ENCODE data around the gene BTG3. TPM values are rescaled to one million over a fixed set of nuclear protein-coding genes. Genes with fewer than 3 reads are reported as not detected.

Gene BTG3
- total RNA-seq, 1 experiment from 2014 or later: 57.0 TPM

DNA sequence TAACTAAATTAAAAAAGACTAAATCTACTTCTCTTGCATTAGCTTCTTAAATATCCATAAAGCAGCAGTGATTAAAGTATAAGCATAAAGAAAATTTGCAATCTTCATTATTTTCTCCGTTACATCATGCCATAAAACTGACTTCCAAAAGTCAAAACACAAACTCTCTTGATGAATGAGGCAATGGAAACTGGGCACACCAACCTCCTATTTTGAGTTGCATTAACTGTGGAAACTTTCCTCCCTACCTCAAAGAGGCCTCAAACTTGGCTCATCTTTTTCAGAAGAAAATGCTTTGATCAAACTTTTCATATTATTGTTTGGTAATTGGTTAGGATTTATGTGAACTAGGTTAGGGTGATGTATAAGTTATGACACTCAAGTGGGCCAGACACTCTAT, 4.1 kb upstream of the BTG3 start:
- no peak overlapping the region for H3K4me3 Mint-ChIP-seq (ENCODE audit: unreplicated experiment)
- ChIA-PET POLR2A (no interaction called here), CTCF (interaction anchor here (0.6 kb wide), 1 partner anchor 231 kb away, joined by 4 read pairs; no protein-coding TSS in a partner anchor)
- H3K27me3 Mint-ChIP-seq (ENCODE audit: insufficient read depth, unreplicated experiment): no peaks in the 10 kb centered on the region
- H3K36me3 Mint-ChIP-seq (ENCODE audit: insufficient read depth, unreplicated experiment): no peaks in the 10 kb centered on the region
- intact Hi-C loops (cut with micrococcal nuclease): no loop called here
- no peak overlapping the region for H3K27ac Mint-ChIP-seq (ENCODE audit: low read depth, unreplicated experiment)
- no peak for DNase-seq (ENCODE audit: unreplicated experiment)
- TF ChIP-seq, protein P1, sequence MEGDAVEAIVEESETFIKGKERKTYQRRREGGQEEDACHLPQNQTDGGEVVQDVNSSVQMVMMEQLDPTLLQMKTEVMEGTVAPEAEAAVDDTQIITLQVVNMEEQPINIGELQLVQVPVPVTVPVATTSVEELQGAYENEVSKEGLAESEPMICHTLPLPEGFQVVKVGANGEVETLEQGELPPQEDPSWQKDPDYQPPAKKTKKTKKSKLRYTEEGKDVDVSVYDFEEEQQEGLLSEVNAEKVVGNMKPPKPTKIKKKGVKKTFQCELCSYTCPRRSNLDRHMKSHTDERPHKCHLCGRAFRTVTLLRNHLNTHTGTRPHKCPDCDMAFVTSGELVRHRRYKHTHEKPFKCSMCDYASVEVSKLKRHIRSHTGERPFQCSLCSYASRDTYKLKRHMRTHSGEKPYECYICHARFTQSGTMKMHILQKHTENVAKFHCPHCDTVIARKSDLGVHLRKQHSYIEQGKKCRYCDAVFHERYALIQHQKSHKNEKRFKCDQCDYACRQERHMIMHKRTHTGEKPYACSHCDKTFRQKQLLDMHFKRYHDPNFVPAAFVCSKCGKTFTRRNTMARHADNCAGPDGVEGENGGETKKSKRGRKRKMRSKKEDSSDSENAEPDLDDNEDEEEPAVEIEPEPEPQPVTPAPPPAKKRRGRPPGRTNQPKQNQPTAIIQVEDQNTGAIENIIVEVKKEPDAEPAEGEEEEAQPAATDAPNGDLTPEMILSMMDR (IDR thresholded peaks at IDR 0.05; ENCODE audit: unreplicated experiment): no peak
- no TSS peak for BruUV-seq (replicated peaks)
- no peaks in the 10 kb centered on the region for H3K4me1 Mint-ChIP-seq (ENCODE audit: insufficient read depth, unreplicated experiment)
- H3K9me3 Mint-ChIP-seq (ENCODE audit: unreplicated experiment): no peaks in the 10 kb centered on the region

DNA sequence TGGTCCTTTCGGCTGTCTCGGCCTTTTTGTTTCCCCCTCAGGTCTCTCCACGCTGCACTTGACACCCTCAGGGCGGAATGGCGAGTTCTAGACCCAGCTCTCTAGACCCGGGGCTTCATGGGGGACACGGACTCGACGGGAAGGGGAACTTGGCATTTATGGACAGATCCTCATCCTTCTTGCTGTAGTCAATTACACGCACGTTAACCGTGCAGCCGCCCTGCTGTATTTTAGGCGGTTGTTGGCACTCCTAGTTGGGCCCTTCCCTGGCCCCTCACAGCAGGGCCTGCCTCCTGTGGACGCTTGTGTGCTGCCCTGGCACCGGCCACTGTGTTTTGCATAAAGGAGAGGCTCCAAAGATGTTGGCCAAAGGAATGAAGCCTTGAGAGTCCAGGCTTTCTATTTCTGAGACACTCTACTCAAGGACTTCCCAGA, 558 bp upstream of the BTG3 start:
- Mint-ChIP-seq H3K27me3 (ENCODE audit: insufficient read depth, unreplicated experiment) (no peaks in the 10 kb centered on the region), H3K36me3 (ENCODE audit: insufficient read depth, unreplicated experiment) (peaks cover 14% of the 10 kb centered on the region), H3K4me1 (ENCODE audit: insufficient read depth, unreplicated experiment) (peaks cover 10% of the 10 kb centered on the region), H3K4me3 (ENCODE audit: unreplicated experiment) (peak overlapping the region; percentile 89), H3K27ac (ENCODE audit: low read depth, unreplicated experiment) (no peak overlapping the region), H3K9me3 (ENCODE audit: unreplicated experiment) (no peaks in the 10 kb centered on the region)
- intact Hi-C loops (cut with micrococcal nuclease): no loop called here
- TF ChIP-seq, protein P1 (IDR thresholded peaks at IDR 0.05; ENCODE audit: unreplicated experiment): no peak
- ChIA-PET CTCF (interaction anchor here (0.6 kb wide), 1 partner anchor 300 kb away, joined by 3 read pairs; no protein-coding TSS in a partner anchor), POLR2A (interaction anchor here (0.5 to 2.7 kb wide), 6 partner anchors 10 to 667 kb away, joined by 3 to 19 read pairs (median 3); no protein-coding TSS in a partner anchor)
- no peak for DNase-seq (ENCODE audit: unreplicated experiment)
- BruUV-seq (replicated peaks): no TSS peak

DNA sequence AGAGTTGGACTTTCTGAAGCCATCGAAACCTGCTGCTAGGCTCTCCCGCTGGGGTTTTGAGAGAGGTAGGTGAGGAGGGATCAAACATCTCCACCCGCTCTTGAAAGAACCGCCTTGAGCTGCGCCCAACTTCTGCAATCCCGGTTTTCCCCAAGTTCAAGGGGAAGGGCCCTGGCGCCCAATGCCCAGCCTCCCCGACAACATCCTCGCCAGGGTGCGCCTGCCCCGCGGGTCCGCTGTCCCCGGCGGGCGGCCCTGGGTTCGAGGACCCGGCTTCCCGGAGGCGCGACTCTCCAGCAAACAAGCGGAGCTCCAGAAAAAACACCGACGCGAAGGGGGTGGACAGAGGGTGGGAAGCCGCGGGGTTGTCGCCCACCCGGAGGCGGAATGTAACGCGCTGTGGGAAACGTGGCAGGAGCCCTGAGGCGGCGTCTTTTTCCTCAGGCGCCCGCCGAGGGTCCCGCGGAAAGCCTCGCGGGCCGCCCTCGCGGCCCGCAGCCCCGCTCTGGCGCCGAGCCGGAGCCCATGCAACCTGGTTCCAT, 607 bp downstream of the BTG3 start:
- intact Hi-C loops (cut with micrococcal nuclease): no loop called here
- peak overlapping the region; percentile 89 for H3K4me3 Mint-ChIP-seq (ENCODE audit: unreplicated experiment)
- ChIA-PET POLR2A (interaction anchor here (0.8 to 4.0 kb wide), 18 partner anchors 9 to 312 kb away, joined by 3 to 19 read pairs (median 6); partner anchors contain the start of gene C21orf91), CTCF (interaction anchor here (0.6 to 1.5 kb wide), 2 partner anchors 11 to 226 kb away, joined by 3 to 6 read pairs; no protein-coding TSS in a partner anchor)
- H3K9me3 Mint-ChIP-seq (ENCODE audit: unreplicated experiment): no peaks in the 10 kb centered on the region
- peak overlapping the region; percentile 93 for H3K27ac Mint-ChIP-seq (ENCODE audit: low read depth, unreplicated experiment)
- peaks cover 25% of the 10 kb centered on the region for H3K36me3 Mint-ChIP-seq (ENCODE audit: insufficient read depth, unreplicated experiment)
- no peaks in the 10 kb centered on the region for H3K27me3 Mint-ChIP-seq (ENCODE audit: insufficient read depth, unreplicated experiment)
- peak; percentile 75 for DNase-seq (ENCODE audit: unreplicated experiment)
- H3K4me1 Mint-ChIP-seq (ENCODE audit: insufficient read depth, unreplicated experiment): peaks cover 10% of the 10 kb centered on the region
- TF ChIP-seq, protein P1 (IDR thresholded peaks at IDR 0.05; ENCODE audit: unreplicated experiment): no peak
- BruUV-seq (replicated peaks): no TSS peak

DNA sequence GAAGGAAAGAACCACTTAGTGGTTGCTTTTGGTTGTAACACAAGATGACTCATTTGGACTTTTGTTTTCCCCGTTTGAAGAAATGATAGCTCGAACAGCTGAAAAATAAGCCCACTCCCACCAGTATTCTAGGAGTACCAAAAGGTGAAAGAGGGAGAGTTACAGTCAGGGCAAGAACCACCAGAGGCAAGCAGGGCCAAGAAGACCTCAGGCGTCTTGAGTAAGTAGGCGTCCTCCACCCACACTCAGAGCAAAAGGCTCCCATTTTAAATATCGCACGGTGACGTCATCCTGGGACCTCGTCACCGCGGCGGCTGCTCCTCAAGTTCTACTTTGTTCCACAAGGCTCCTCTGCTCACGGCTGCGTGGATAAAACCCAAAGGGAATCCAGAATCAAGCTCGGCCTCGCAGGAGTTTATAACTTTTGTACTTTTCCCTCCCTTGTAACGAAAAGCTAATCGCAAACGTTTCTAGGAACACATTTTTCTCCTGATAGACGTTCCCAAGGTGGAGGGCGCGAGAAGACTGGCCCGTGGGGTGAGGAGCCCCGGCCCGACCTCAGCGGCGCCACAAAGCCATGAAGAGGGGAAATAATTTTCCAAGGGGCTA, 1.2 kb downstream of the BTG3 start:
- TF ChIP-seq, protein P1 (IDR thresholded peaks at IDR 0.05; ENCODE audit: unreplicated experiment): no peak
- H3K4me3 Mint-ChIP-seq (ENCODE audit: unreplicated experiment): peak overlapping the region; percentile 89
- no peaks in the 10 kb centered on the region for H3K27me3 Mint-ChIP-seq (ENCODE audit: insufficient read depth, unreplicated experiment)
- TSS peak; percentile 95 for BruUV-seq (replicated peaks)
- CTCF ChIA-PET: interaction anchor here (0.6 to 1.7 kb wide), 7 partner anchors 9 to 225 kb away, joined by 3 to 6 read pairs (median 4); no protein-coding TSS in a partner anchor
- H3K27ac Mint-ChIP-seq (ENCODE audit: low read depth, unreplicated experiment): peak overlapping the region; percentile 93
- peaks cover 10% of the 10 kb centered on the region for H3K4me1 Mint-ChIP-seq (ENCODE audit: insufficient read depth, unreplicated experiment)
- POLR2A ChIA-PET: interaction anchor here (0.8 to 4.0 kb wide), 24 partner anchors 8 to 313 kb away, joined by 3 to 19 read pairs (median 5); partner anchors contain the start of gene C21orf91
- H3K36me3 Mint-ChIP-seq (ENCODE audit: insufficient read depth, unreplicated experiment): peaks cover 29% of the 10 kb centered on the region
- intact Hi-C loops (cut with micrococcal nuclease): no loop called here
- peak; percentile 87 for DNase-seq (ENCODE audit: unreplicated experiment)
- no peaks in the 10 kb centered on the region for H3K9me3 Mint-ChIP-seq (ENCODE audit: unreplicated experiment)

Measured in MCF 10A (cell line).